Mammary epithelial cell (primary cell): Measurements from ENCODE around the gene TMEM175.

ENCODE experiments used
- CTCF ChIP-seq, 2 donors: IDR thresholded peaks in 1 of 2; conservative IDR thresholded peaks in 1 of 2; 2 replicates each; pipeline ENCODE4 v1.5.1; 2011 to 2012; ENCODE audit warnings: inconsistent platforms in 2 of 2, low read length in 2 of 2, mild to moderate bottlenecking in 2 of 2, control low read depth in 1 of 2, low read depth in 1 of 2; ENCODE audit not compliant: insufficient read depth in 1 of 2; ENCODE audit errors: extremely low read depth in 1 of 2
- EZH2 ChIP-seq: IDR thresholded peaks from 2 replicates; pipeline ENCODE4 v1.6.1; 2012; ENCODE audit warnings: low read length, inconsistent platforms, borderline replicate concordance

- TF ChIP-seq CTCF (conservative IDR thresholded peaks at IDR 0.05 in 1 of 2, IDR thresholded peaks at IDR 0.05 in 1 of 2; ENCODE audit: extremely low read depth in 1 of 2, insufficient read depth in 1 of 2, low read depth in 1 of 2, low read length in 2 of 2) (no peak), EZH2 (no peak)
Measured at GRCh38 chr4:887034-887763, 45.1 kb upstream of the TMEM175 start.
